Measurements from ENCODE around the gene TIGD1. TPM values are rescaled to one million over a fixed set of nuclear protein-coding genes. Genes with fewer than 3 reads are reported as not detected.

TIGD1 gene
- total RNA-seq, 4 donors from 2014 or later: 6.7 to 11.6 (median 6.9) TPM

GRCh38 chr2:232523682-232524597 lies 26.4 kb downstream of the TIGD1 start:
- Histone ChIP-seq H3K27me3 (peaks cover 23% of the 10 kb centered on the region), H3K4me3 (replicated peaks in 1 of 3) (no peak overlapping the region), H3K36me3 (no peaks in the 10 kb centered on the region), H3K9me3 (no peaks in the 10 kb centered on the region), H3K27ac (no peak overlapping the region), H3K4me1 (peaks cover 6 to 25% of the 10 kb centered on the region in 2 donors)
- WGBS, 2 donors: 3% methylated on average over 8 to 25 of the region's 75 CpGs
- peak in 1 of 2 donors; percentile 29 for DNase-seq
- no peak for TF ChIP-seq POLR2A (IDR thresholded peaks at IDR 0.05)
- TF ChIP-seq, protein P1, sequence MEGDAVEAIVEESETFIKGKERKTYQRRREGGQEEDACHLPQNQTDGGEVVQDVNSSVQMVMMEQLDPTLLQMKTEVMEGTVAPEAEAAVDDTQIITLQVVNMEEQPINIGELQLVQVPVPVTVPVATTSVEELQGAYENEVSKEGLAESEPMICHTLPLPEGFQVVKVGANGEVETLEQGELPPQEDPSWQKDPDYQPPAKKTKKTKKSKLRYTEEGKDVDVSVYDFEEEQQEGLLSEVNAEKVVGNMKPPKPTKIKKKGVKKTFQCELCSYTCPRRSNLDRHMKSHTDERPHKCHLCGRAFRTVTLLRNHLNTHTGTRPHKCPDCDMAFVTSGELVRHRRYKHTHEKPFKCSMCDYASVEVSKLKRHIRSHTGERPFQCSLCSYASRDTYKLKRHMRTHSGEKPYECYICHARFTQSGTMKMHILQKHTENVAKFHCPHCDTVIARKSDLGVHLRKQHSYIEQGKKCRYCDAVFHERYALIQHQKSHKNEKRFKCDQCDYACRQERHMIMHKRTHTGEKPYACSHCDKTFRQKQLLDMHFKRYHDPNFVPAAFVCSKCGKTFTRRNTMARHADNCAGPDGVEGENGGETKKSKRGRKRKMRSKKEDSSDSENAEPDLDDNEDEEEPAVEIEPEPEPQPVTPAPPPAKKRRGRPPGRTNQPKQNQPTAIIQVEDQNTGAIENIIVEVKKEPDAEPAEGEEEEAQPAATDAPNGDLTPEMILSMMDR (IDR thresholded peaks at IDR 0.05): no peak
- intact Hi-C loops (cut with DNase I): loop anchor here (5.0 to 10.0 kb wide), 2 partner anchors 77 to 599 kb away; partner anchors contain the start of gene NPPC

DNA sequence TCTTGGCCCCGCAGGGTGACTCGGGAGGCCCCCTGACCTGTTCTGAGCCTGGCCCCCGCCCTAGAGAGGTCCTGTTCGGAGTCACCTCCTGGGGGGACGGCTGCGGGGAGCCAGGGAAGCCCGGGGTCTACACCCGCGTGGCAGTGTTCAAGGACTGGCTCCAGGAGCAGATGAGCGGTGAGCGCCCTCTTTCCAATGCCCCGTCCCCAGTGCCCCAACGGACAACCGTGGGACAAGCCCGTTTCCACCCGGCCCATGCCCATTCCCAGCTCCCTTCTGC lies 27.0 kb downstream of the TIGD1 start:
- no peak overlapping the region for H3K4me3 ChIP-seq (replicated peaks in 1 of 3)
- H3K36me3 ChIP-seq: no peaks in the 10 kb centered on the region
- intact Hi-C loops (cut with DNase I): loop anchor here (5.0 to 10.0 kb wide), 2 partner anchors 76 to 599 kb away; partner anchors contain the start of gene NPPC
- no peak for TF ChIP-seq POLR2A (IDR thresholded peaks at IDR 0.05)
- TF ChIP-seq, protein P1 (IDR thresholded peaks at IDR 0.05): no peak
- H3K9me3 ChIP-seq: no peaks in the 10 kb centered on the region
- no peak overlapping the region for H3K27ac ChIP-seq
- H3K4me1 ChIP-seq: peaks cover 6 to 25% of the 10 kb centered on the region in 2 donors
- no peak for DNase-seq
- 15 to 21% methylated on average over 4 to 11 of the region's 16 CpGs for WGBS, 2 donors
- peaks cover 23% of the 10 kb centered on the region for H3K27me3 ChIP-seq

GRCh38 chr2:232522623-232523401 lies 27.5 kb downstream of the TIGD1 start:
- H3K36me3 ChIP-seq: no peaks in the 10 kb centered on the region
- no peak overlapping the region for H3K27ac ChIP-seq
- intact Hi-C loops (cut with DNase I): loop anchor here (5.0 to 10.0 kb wide), 2 partner anchors 76 to 598 kb away; partner anchors contain the start of gene NPPC
- H3K27me3 ChIP-seq: peaks cover 23% of the 10 kb centered on the region
- WGBS, 2 donors: 20 to 21% methylated on average over 16 to 23 of the region's 46 CpGs
- peaks cover 6 to 25% of the 10 kb centered on the region in 2 donors for H3K4me1 ChIP-seq
- TF ChIP-seq, protein P1 (IDR thresholded peaks at IDR 0.05): no peak
- TF ChIP-seq POLR2A (IDR thresholded peaks at IDR 0.05): no peak
- no peak overlapping the region for H3K4me3 ChIP-seq (replicated peaks in 1 of 3)
- DNase-seq: no peak
- H3K9me3 ChIP-seq: no peaks in the 10 kb centered on the region

GRCh38 chr2:232521959-232522622 lies 28.3 kb downstream of the TIGD1 start:
- intact Hi-C loops (cut with DNase I): loop anchor here (5.0 to 10.0 kb wide), 2 partner anchors 75 to 597 kb away; partner anchors contain the start of gene NPPC
- DNase-seq: peak; percentile 43 to 47
- H3K4me1 ChIP-seq: peaks cover 6 to 25% of the 10 kb centered on the region in 2 donors
- H3K4me3 ChIP-seq (replicated peaks in 1 of 3): no peak overlapping the region
- H3K27ac ChIP-seq: no peak overlapping the region
- H3K36me3 ChIP-seq: no peaks in the 10 kb centered on the region
- peaks cover 23% of the 10 kb centered on the region for H3K27me3 ChIP-seq
- no peaks in the 10 kb centered on the region for H3K9me3 ChIP-seq
- TF ChIP-seq POLR2A (IDR thresholded peaks at IDR 0.05): no peak
- TF ChIP-seq, protein P1 (IDR thresholded peaks at IDR 0.05): peak in 5 of 6 experiments; percentile 69 to 94 (median 88)
- WGBS, 2 donors: 0% methylated on average over 5 of the region's 66 CpGs; no CpG with 5 or more reads in 1 of the 2 donors
